Endothelial cell of umbilical vein (primary cell): ENCODE results near the gene DENND1A. TPM values are rescaled to one million over a fixed set of nuclear protein-coding genes. Genes with fewer than 3 reads are reported as not detected.

Experiments
- BruUV-seq: library from RNA; stranded (reverse); fragments of 400-500 nt; replicated peaks from 2 replicates; lab custom pipeline; 2021; lab: Mats Ljungman, UMichigan
- CTCF ChIA-PET: fragments of 300-600, 350-600 bp; sonication (Branson Sonifier 250); formaldehyde crosslinking; loops from one replicate; lab custom pipeline; 2021; ENCODE audit warnings: antibody characterized with exemption, inconsistent platforms; lab: Charles Lee
- POLR2A ChIA-PET: fragments of 300-600, 350-600 bp; sonication (Branson Sonifier 250); formaldehyde crosslinking; loops from one replicate; lab custom pipeline; 2021; ENCODE audit warnings: antibody characterized with exemption, inconsistent platforms; lab: Charles Lee
- DNase-seq: peaks from one replicate; pipeline ENCODE4 v3.0.0-alpha.2; 2011; ENCODE audit warnings: low read depth, low spot score
- FAIRE-seq: peaks from 2 replicates; lab custom pipeline; 2011; peaks lifted over from hg19 to GRCh38; lab: Jason Lieb, UNC
- H2AFZ ChIP-seq: 2 replicates; pipeline ENCODE4 v1.6.0; 2012; ENCODE audit warnings: low read depth, low read length, control low read depth, inconsistent platforms
- H3K27ac ChIP-seq: 2 replicates; pipeline ENCODE4 v1.5.1; 2011; ENCODE audit warnings: low read depth, mild to moderate bottlenecking, control low read depth, low read length, moderate library complexity; ENCODE audit not compliant: insufficient read depth
- H3K27me3 ChIP-seq, 2 experiments: 2 replicates each; pipeline versions ENCODE4 v1.6.0 to v1.6.1; 2011; ENCODE audit warnings: low read length in 2 of 2, mixed read lengths in 1 of 2; ENCODE audit not compliant: control insufficient read depth in 2 of 2, insufficient read depth in 2 of 2
- H3K36me3 ChIP-seq, 2 experiments: 2 replicates in 1 of 2; 3 replicates in 1 of 2; pipeline ENCODE4 v1.5.1; 2011; ENCODE audit warnings: low read length in 2 of 2, mild to moderate bottlenecking in 1 of 2, moderate library complexity in 1 of 2; ENCODE audit not compliant: control insufficient read depth in 2 of 2, insufficient read depth in 2 of 2; ENCODE audit errors: extremely low read depth in 1 of 2
- H3K4me1 ChIP-seq: 3 replicates; pipeline ENCODE4 v1.5.1; 2011; ENCODE audit warnings: mild to moderate bottlenecking, low read length; ENCODE audit not compliant: control insufficient read depth, insufficient read depth; ENCODE audit errors: extremely low read depth
- H3K4me2 ChIP-seq: 2 replicates; pipeline ENCODE4 v1.6.1; 2011; ENCODE audit warnings: low read length, control low read depth, mixed read lengths; ENCODE audit not compliant: insufficient read depth
- H3K4me3 ChIP-seq, 3 experiments: fragments of 200-600 bp in 1 of 3; sonication (generic), shearing (Covaris generic) in 1 of 3; replicated peaks in 1 of 3; 2 replicates each; pipeline ENCODE4 v1.5.1; 2011 to 2016; ENCODE audit warnings: control low read depth in 3 of 3, low read length in 3 of 3, mild to moderate bottlenecking in 2 of 3, inconsistent platforms in 1 of 3, low read depth in 1 of 3, moderate library complexity in 1 of 3; ENCODE audit not compliant: insufficient read depth in 1 of 3
- H3K79me2 ChIP-seq: 2 replicates; pipeline ENCODE4 v1.6.0; 2012; ENCODE audit warnings: low read length, inconsistent platforms; ENCODE audit not compliant: control insufficient read depth, insufficient read depth
- H3K9ac ChIP-seq: replicated peaks from 2 replicates; pipeline ENCODE3; 2011; ENCODE audit warnings: low read length, control low read depth; ENCODE audit not compliant: insufficient read depth; ENCODE audit errors: extremely low read depth
- H3K9me1 ChIP-seq: replicated peaks from 3 replicates; pipeline ENCODE4 v1.6.0; 2011; ENCODE audit warnings: mild to moderate bottlenecking, low read length; ENCODE audit not compliant: control insufficient read depth, insufficient read depth; ENCODE audit errors: extremely low read depth
- H3K9me3 ChIP-seq: replicated peaks from 2 replicates; pipeline ENCODE4 v1.5.1; 2012; ENCODE audit warnings: low read length, inconsistent platforms; ENCODE audit not compliant: control insufficient read depth, insufficient read depth
- H4K20me1 ChIP-seq: replicated peaks from 2 replicates; pipeline ENCODE3; 2011; ENCODE audit warnings: mild to moderate bottlenecking, low read length; ENCODE audit not compliant: control insufficient read depth, insufficient read depth; ENCODE audit errors: extremely low read depth
- CTCF ChIP-seq, 2 donors: IDR thresholded peaks; 1 replicate in 1 of 2; 2 replicates in 1 of 2; pipeline ENCODE4 v1.5.1; 2011; ENCODE audit warnings: low read length in 2 of 2, mild to moderate bottlenecking in 2 of 2, moderate library complexity in 2 of 2, control low read depth in 1 of 2, inconsistent platforms in 1 of 2, low read depth in 1 of 2; ENCODE audit not compliant: insufficient read depth in 1 of 2; ENCODE audit errors: extremely low read depth in 1 of 2
- EZH2 ChIP-seq: IDR thresholded peaks from 2 replicates; pipeline ENCODE4 v1.6.1; 2012; ENCODE audit warnings: borderline replicate concordance, low read depth, mild to moderate bottlenecking, moderate library complexity, low read length, inconsistent platforms; ENCODE audit not compliant: severe bottlenecking
- FOS ChIP-seq: IDR thresholded peaks from 2 replicates; pipeline ENCODE4 v1.6.1; 2011; ENCODE audit warnings: mild to moderate bottlenecking, low read length, moderate library complexity, borderline replicate concordance; ENCODE audit not compliant: insufficient read depth
- GATA2 ChIP-seq: IDR thresholded peaks from 2 replicates; pipeline ENCODE4 v1.7.0; 2011; ENCODE audit warnings: low read depth, mild to moderate bottlenecking, moderate library complexity, mixed read lengths, low read length; ENCODE audit not compliant: insufficient read length, insufficient read depth
- JUN ChIP-seq: IDR thresholded peaks from 2 replicates; pipeline ENCODE4 v1.6.1; 2011; ENCODE audit warnings: borderline replicate concordance, low read depth; ENCODE audit not compliant: insufficient read length, insufficient read depth
- MYC ChIP-seq: IDR thresholded peaks from one replicate; pipeline ENCODE4 v1.6.1; 2011; ENCODE audit warnings: mild to moderate bottlenecking, low read depth, low read length
- POLR2A ChIP-seq: IDR thresholded peaks from 2 replicates; pipeline ENCODE4 v1.6.1; 2012; ENCODE audit warnings: low read depth, mild to moderate bottlenecking, control low read depth, low read length
- POLR2AphosphoS5 ChIP-seq: IDR thresholded peaks from 2 replicates; pipeline ENCODE4 v1.6.1; 2012; ENCODE audit warnings: low read depth, mild to moderate bottlenecking, control low read depth, low read length, moderate library complexity; ENCODE audit not compliant: insufficient read depth
- dilution Hi-C: fragments of 300-500 bp; cut with MboI; formaldehyde crosslinking; loops from one replicate; pipeline ENCODE4 v1.15.0; 2019; ENCODE audit warnings: low sequenced_read_pairs; ENCODE audit not compliant: extremely low pct_ligation_motif_present
- intact Hi-C: fragments of 100-400 bp; cut with micrococcal nuclease; formaldehyde crosslinking; loops from one replicate; pipeline ENCODE4 v1.10.0; 2022
- polyA plus RNA-seq, 4 experiments: library from polyadenylated mRNA; depleted of rRNA in 3 of 4; stranded (reverse) in 3 of 4; unstranded in 1 of 4; fragments of >200 nt; gene quantifications; 2 replicates each; pipeline versions ENCODE4 v1.2.1 to v1.2.3, GENCODE V29; 2011 to 2012; ENCODE audit warnings: missing spikeins in 1 of 4
- total RNA-seq: library from RNA; stranded (reverse); gene quantifications from 2 replicates; pipeline ENCODE4 v1.2.3, GENCODE V29; 2021
- TF ChIP-seq, protein P1 (sequence below): IDR thresholded peaks from 2 replicates; pipeline ENCODE4 v1.6.1; 2011; ENCODE audit not compliant: insufficient read depth, insufficient read length

DENND1A gene
- total and polyA plus RNA-seq, 2 donors (not counting 3 experiments of a cell fraction or from before 2014, with no cell fraction given): 18.5 to 24.5 TPM

DNA sequence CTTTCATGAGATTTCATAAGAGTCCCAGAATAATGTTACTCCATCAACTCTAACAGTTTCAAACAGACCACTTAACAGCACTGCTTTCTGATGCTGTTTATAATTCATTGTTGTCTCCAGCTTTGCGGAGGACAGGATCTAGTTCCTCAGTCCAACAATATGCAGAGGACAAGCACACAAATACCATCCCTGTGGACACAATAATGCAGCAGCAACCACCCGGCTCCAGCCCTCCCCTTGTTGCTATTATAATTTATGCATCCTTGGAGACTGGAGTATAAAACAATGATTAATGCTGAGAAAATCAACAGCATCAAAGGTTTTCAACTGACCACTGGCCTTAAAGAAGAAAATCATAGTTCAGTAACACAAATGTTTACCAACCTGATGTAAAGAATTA is 108.3 kb downstream of the DENND1A start:
- H3K27ac ChIP-seq: no peak overlapping the region
- FAIRE-seq: no peak
- TF ChIP-seq CTCF (IDR thresholded peaks at IDR 0.05; ENCODE audit: extremely low read depth in 1 of 2, insufficient read depth in 1 of 2, low read depth in 1 of 2, low read length in 2 of 2): no peak
- TF ChIP-seq, protein P1, sequence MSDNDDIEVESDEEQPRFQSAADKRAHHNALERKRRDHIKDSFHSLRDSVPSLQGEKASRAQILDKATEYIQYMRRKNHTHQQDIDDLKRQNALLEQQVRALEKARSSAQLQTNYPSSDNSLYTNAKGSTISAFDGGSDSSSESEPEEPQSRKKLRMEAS: no peak
- TF ChIP-seq EZH2: no peak
- no peak for TF ChIP-seq JUN
- TF ChIP-seq FOS: no peak
- no peak for TF ChIP-seq POLR2A
- TF ChIP-seq MYC: no peak
- no peak for TF ChIP-seq POLR2AphosphoS5
- no peak for TF ChIP-seq GATA2
- H3K36me3 ChIP-seq: no peaks in the 10 kb centered on the region
- POLR2A ChIA-PET: no interaction called here
- peaks cover 11% of the 10 kb centered on the region for H3K4me1 ChIP-seq
- H4K20me1 ChIP-seq: no peaks in the 10 kb centered on the region
- CTCF ChIA-PET: interaction anchor here (1.4 kb wide), 1 partner anchor 13 kb away, joined by 3 read pairs; no protein-coding TSS in a partner anchor
- no peak for DNase-seq
- no peaks in the 10 kb centered on the region for H3K9me1 ChIP-seq
- H3K79me2 ChIP-seq: no peaks in the 10 kb centered on the region
- H3K4me3 ChIP-seq: no peak overlapping the region
- intact Hi-C loops (no loop called here), dilution Hi-C loops (no loop called here)
- H3K27me3 ChIP-seq: no peaks in the 10 kb centered on the region
- no peak overlapping the region for H3K4me2 ChIP-seq
- BruUV-seq: no TSS peak
- no peak overlapping the region for H3K9ac ChIP-seq
- no peaks in the 10 kb centered on the region for H3K9me3 ChIP-seq
- no peak overlapping the region for H2AFZ ChIP-seq
